Hepatocyte (in vitro differentiated cells): ENCODE results near the gene CILP2. TPM values are rescaled to one million over a fixed set of nuclear protein-coding genes. Genes with fewer than 3 reads are reported as not detected.

Source experiments
- DNase-seq: peaks from one replicate; pipeline ENCODE4 v3.0.0-alpha.2; 2016; ENCODE audit warnings: low spot score
- H2AFZ ChIP-seq: fragments of 200-600 bp; sonication (generic); 2 replicates; pipeline ENCODE4 v1.6.0; 2016; ENCODE audit warnings: antibody characterized with exemption, mild to moderate bottlenecking
- H3K27ac ChIP-seq: fragments of 200-600 bp; sonication (generic); 2 replicates; pipeline ENCODE4 v1.5.1; 2016; ENCODE audit warnings: mild to moderate bottlenecking
- H3K27me3 ChIP-seq: fragments of 200-600 bp; sonication (generic); 2 replicates; pipeline ENCODE4 v1.6.1; 2016
- H3K36me3 ChIP-seq: fragments of 200-600 bp; sonication (generic); replicated peaks from 2 replicates; pipeline ENCODE4 v1.5.1; 2016; ENCODE audit warnings: low read depth; ENCODE audit not compliant: insufficient read depth
- H3K4me1 ChIP-seq: fragments of 200-600 bp; sonication (generic); 2 replicates; pipeline ENCODE4 v1.5.1; 2016; ENCODE audit warnings: mild to moderate bottlenecking, moderate library complexity; ENCODE audit not compliant: insufficient read depth
- H3K4me2 ChIP-seq: fragments of 200-600 bp; sonication (generic); 2 replicates; pipeline ENCODE4 v1.6.0; 2016
- H3K4me3 ChIP-seq: fragments of 200-600 bp; sonication (generic); 2 replicates; pipeline ENCODE4 v1.5.1; 2016; ENCODE audit warnings: mild to moderate bottlenecking
- H3K79me2 ChIP-seq: fragments of 200-600 bp; sonication (generic); 2 replicates; pipeline ENCODE4 v1.6.0; 2017; ENCODE audit warnings: mild to moderate bottlenecking
- H3K9me2 ChIP-seq: fragments of 200-600 bp; sonication (generic); replicated peaks from 2 replicates; pipeline ENCODE4 v1.6.0; 2017; ENCODE audit warnings: mild to moderate bottlenecking; ENCODE audit not compliant: insufficient read depth
- H3K9me3 ChIP-seq: fragments of 200-600 bp; sonication (generic); 2 replicates; pipeline ENCODE4 v1.5.1; 2016; ENCODE audit warnings: low read depth, mild to moderate bottlenecking
- H4K20me1 ChIP-seq: fragments of 200-600 bp; sonication (generic); 2 replicates; pipeline ENCODE4 v1.6.0; 2016; ENCODE audit warnings: mild to moderate bottlenecking; ENCODE audit not compliant: insufficient read depth, poor library complexity, severe bottlenecking
- CTCF ChIP-seq: fragments of 200-600 bp; sonication (generic); IDR thresholded peaks from 2 replicates; pipeline ENCODE4 v1.5.1; 2016; ENCODE audit warnings: antibody characterized with exemption, mild to moderate bottlenecking; ENCODE audit not compliant: poor library complexity
- EZH2 ChIP-seq: fragments of 200-600 bp; sonication (generic); IDR thresholded peaks from 2 replicates; pipeline ENCODE4 v1.6.1; 2016; ENCODE audit warnings: antibody characterized with exemption, mild to moderate bottlenecking, borderline replicate concordance
- EZH2phosphoT487 ChIP-seq: fragments of 200-600 bp; sonication (generic); IDR thresholded peaks from one replicate; pipeline ENCODE4 v1.6.1; 2018; ENCODE audit warnings: antibody characterized with exemption, mild to moderate bottlenecking, low read depth, moderate library complexity; ENCODE audit not compliant: unreplicated experiment, severe bottlenecking
- WGBS: methylation state at CpG from one replicate; pipeline ENCODE4 v1.1.6; 2016; ENCODE audit warnings: low lambda C conversion rate; ENCODE audit errors: missing lambda C conversion rate; 5-methylcytosine and 5-hydroxymethylcytosine counted together
- polyA plus RNA-seq: library from polyadenylated mRNA; unstranded; fragments of >200 nt; fragmentation: Nextera tagmentation; extraction: Ambion mirVana; gene quantifications from 2 replicates; pipeline ENCODE4 v1.2.1, GENCODE V29; 2016
- total RNA-seq: library from RNA; depleted of rRNA; stranded (reverse); fragments of >200 nt; gene quantifications from 2 replicates; pipeline ENCODE4 v1.2.3, GENCODE V29; 2014

CILP2 gene
- total and polyA plus RNA-seq, 2 experiments from 2014 or later: 5.7 to 16.5 TPM

- no peak for DNase-seq
- 77% methylated on average over 8 of the region's 9 CpGs for WGBS
Observed at GRCh38 chr19:19530423-19530804, 7.7 kb upstream of the CILP2 start.

GRCh38 chr19:19530889-19531288 is 7.2 kb upstream of the CILP2 start:
- Histone ChIP-seq H2AFZ (no peak overlapping the region), H3K4me2 (no peak overlapping the region), H3K4me3 (no peak overlapping the region), H3K36me3 (no peaks in the 10 kb centered on the region), H3K9me2 (no peaks in the 10 kb centered on the region), H4K20me1 (peaks cover 3% of the 10 kb centered on the region), H3K4me1 (peaks cover 9% of the 10 kb centered on the region), H3K9me3 (no peaks in the 10 kb centered on the region), H3K27me3 (no peaks in the 10 kb centered on the region), H3K27ac (no peak overlapping the region), H3K79me2 (no peaks in the 10 kb centered on the region)
- DNase-seq: no peak
- TF ChIP-seq CTCF: no peak
- WGBS: 84% methylated on average over 4 of the region's 4 CpGs

More at GRCh38 chr19:19530423-19530804, 7.7 kb upstream of the CILP2 start:
- no peaks in the 10 kb centered on the region for H3K79me2 ChIP-seq
- H3K9me3 ChIP-seq: no peaks in the 10 kb centered on the region
- H3K36me3 ChIP-seq: no peaks in the 10 kb centered on the region
- peaks cover 9% of the 10 kb centered on the region for H3K4me1 ChIP-seq
- no peak overlapping the region for H3K27ac ChIP-seq
- H3K9me2 ChIP-seq: no peaks in the 10 kb centered on the region
- no peaks in the 10 kb centered on the region for H3K27me3 ChIP-seq
- H2AFZ ChIP-seq: no peak overlapping the region
- H3K4me3 ChIP-seq: no peak overlapping the region
- H3K4me2 ChIP-seq: no peak overlapping the region
- no peak for TF ChIP-seq CTCF
- no peak for TF ChIP-seq EZH2phosphoT487
- no peak for TF ChIP-seq EZH2
- H4K20me1 ChIP-seq: peaks cover 3% of the 10 kb centered on the region

GRCh38 chr19:19531951-19532805 is 5.9 kb upstream of the CILP2 start:
- TF ChIP-seq CTCF (peak; percentile 99), EZH2phosphoT487 (no peak)
- no peaks in the 10 kb centered on the region for H3K9me3 ChIP-seq
- H2AFZ ChIP-seq: no peak overlapping the region
- DNase-seq: peak; percentile 88
- H3K27me3 ChIP-seq: no peaks in the 10 kb centered on the region
- H3K4me1 ChIP-seq: peaks cover 9% of the 10 kb centered on the region
- H3K27ac ChIP-seq: no peak overlapping the region
- peak overlapping the region; percentile 9 for H3K4me2 ChIP-seq
- WGBS: 30% methylated on average over 45 of the region's 48 CpGs
- no peaks in the 10 kb centered on the region for H4K20me1 ChIP-seq
- no peaks in the 10 kb centered on the region for H3K36me3 ChIP-seq
- H3K9me2 ChIP-seq: no peaks in the 10 kb centered on the region
- no peaks in the 10 kb centered on the region for H3K79me2 ChIP-seq
- H3K4me3 ChIP-seq: no peak overlapping the region
